HepG2 (cell line): ENCODE results near the gene TACC2. TPM values are rescaled to one million over a fixed set of nuclear protein-coding genes. Genes with fewer than 3 reads are reported as not detected.

ENCODE experiments used
- ATAC-seq: fragments of 200-7000 bp; cut with Tn5 transposase; 3 replicates; pipeline ENCODE4 v1.9.1; 2020; ENCODE audit warnings: mild to moderate bottlenecking, moderate library complexity
- BruUV-seq: library from RNA; stranded (reverse); fragments of 400-500 nt; replicated peaks from 2 replicates; lab custom pipeline; 2021; lab: Mats Ljungman, UMichigan
- CTCF ChIA-PET: fragments of 300-600 bp; formaldehyde crosslinking; extraction: SDS; loops from one replicate; lab custom pipeline; 2021; ENCODE audit warnings: low total read pairs, inconsistent platforms, low intra/inter-chr PET ratio; lab: Yijun Ruan, JAX
- POLR2A ChIA-PET: fragments of 350-600 bp; sonication (Branson Sonifier 250); formaldehyde crosslinking; loops from one replicate; lab custom pipeline; 2020; ENCODE audit warnings: antibody characterized with exemption, inconsistent platforms; lab: Yijun Ruan, JAX
- DNase-seq: peaks from one replicate; pipeline ENCODE4 v3.0.0-alpha.2; 2015; ENCODE audit warnings: low spot score
- FAIRE-seq: peaks from 3 replicates; lab custom pipeline; 2011; peaks lifted over from hg19 to GRCh38; lab: Jason Lieb, UNC
- H2AFZ ChIP-seq: one replicate; pipeline ENCODE4 v1.6.1; 2011; ENCODE audit warnings: low read length, inconsistent platforms
- H3K27ac ChIP-seq: fragments of 300-600 bp; 3 replicates; pipeline ENCODE4 v1.8.0; 2011; ENCODE audit warnings: mixed run types, mild to moderate bottlenecking, mixed read lengths, low read length, inconsistent platforms; ENCODE audit not compliant: insufficient read depth; ENCODE audit errors: extremely low read length
- H3K27me3 ChIP-seq, 2 experiments: fragments of 200-600 bp in 1 of 2; 2 replicates in 1 of 2; 3 replicates in 1 of 2; pipeline versions ENCODE4 v1.6.0 to v1.8.0; 2011; ENCODE audit warnings: low read length in 2 of 2, mild to moderate bottlenecking in 2 of 2, moderate library complexity in 2 of 2, inconsistent platforms in 1 of 2; ENCODE audit not compliant: insufficient read depth in 2 of 2, control insufficient read depth in 1 of 2
- H3K36me3 ChIP-seq, 2 experiments: fragments of 200-600 bp in 1 of 2; replicated peaks in 1 of 2; 2 replicates in 1 of 2; 3 replicates in 1 of 2; pipeline versions ENCODE4 v1.5.1 to v1.8.0; 2011; ENCODE audit warnings: low read length in 2 of 2, inconsistent platforms in 1 of 2; ENCODE audit not compliant: insufficient read depth in 2 of 2, control insufficient read depth in 1 of 2
- H3K4me1 ChIP-seq: 2 replicates; pipeline ENCODE4 v1.5.1; 2012; ENCODE audit warnings: low read length, inconsistent platforms; ENCODE audit not compliant: insufficient read depth
- H3K4me2 ChIP-seq: 2 replicates; pipeline ENCODE4 v1.6.0; 2011; ENCODE audit warnings: low read depth, low read length, inconsistent platforms
- H3K4me3 ChIP-seq, 3 experiments: fragments of 200-600 bp in 1 of 3; sonication (generic), shearing (Covaris generic) in 1 of 3; replicated peaks in 1 of 3; 2 replicates each; pipeline ENCODE4 v1.5.1; 2011 to 2016; ENCODE audit warnings: low read length in 3 of 3, inconsistent platforms in 2 of 3, low read depth in 2 of 3, mild to moderate bottlenecking in 2 of 3, control low read depth in 1 of 3, mixed read lengths in 1 of 3; ENCODE audit not compliant: insufficient read depth in 1 of 3
- H3K79me2 ChIP-seq: one replicate; pipeline ENCODE4 v1.6.1; 2011; ENCODE audit warnings: low read length, inconsistent platforms; ENCODE audit not compliant: insufficient read depth
- H3K9ac ChIP-seq: 2 replicates; pipeline ENCODE4 v1.6.0; 2011; ENCODE audit warnings: mild to moderate bottlenecking, low read depth, low read length, inconsistent platforms; ENCODE audit not compliant: insufficient read depth
- H3K9me3 ChIP-seq: 2 replicates; pipeline ENCODE4 v1.5.1; 2012; ENCODE audit warnings: mild to moderate bottlenecking, low read length
- H4K20me1 ChIP-seq: 2 replicates; pipeline ENCODE4 v1.6.0; 2011; ENCODE audit warnings: inconsistent platforms, mild to moderate bottlenecking, low read length, moderate library complexity; ENCODE audit not compliant: insufficient read depth
- ADNP ChIP-seq: sonication (generic); formaldehyde crosslinking; IDR thresholded peaks from 2 replicates; pipeline ENCODE4 v1.4.0; 2020; ENCODE audit warnings: missing genetic modification reagents
- AGO1 ChIP-seq: fragments of 200-400 bp; formaldehyde crosslinking; IDR thresholded peaks from 2 replicates; pipeline ENCODE4 v1.6.1; 2017; ENCODE audit warnings: mild to moderate bottlenecking, low read depth, low read length, moderate library complexity; ENCODE audit not compliant: poor library complexity, severe bottlenecking
- FOXA1 ChIP-seq, 2 experiments: fragments of 450-650 bp in 1 of 2; sonication (generic) in 1 of 2; formaldehyde crosslinking in 1 of 2; IDR thresholded peaks; 2 replicates each; pipeline versions ENCODE4 v1.4.0 to v1.6.1; 2016 to 2020; ENCODE audit warnings: missing genetic modification reagents in 1 of 2
- KDM1A ChIP-seq: IDR thresholded peaks from 2 replicates; pipeline ENCODE4 v1.6.1; 2016; ENCODE audit warnings: missing compliant biosample characterization
- THYN1 ChIP-seq: sonication (generic); formaldehyde crosslinking; IDR thresholded peaks from 2 replicates; pipeline ENCODE4 v1.8.1; 2023; ENCODE audit warnings: low read depth, mild to moderate bottlenecking, moderate library complexity, missing genetic modification reagents, borderline replicate concordance
- ZFP36 ChIP-seq: fragments of 150-350 bp; IDR thresholded peaks from 2 replicates; pipeline ENCODE4 v1.6.1; 2018; ENCODE audit warnings: borderline replicate concordance, low read length, low read depth; ENCODE audit not compliant: partially characterized antibody
- ZMYM3 ChIP-seq: sonication (generic); formaldehyde crosslinking; IDR thresholded peaks from 2 replicates; pipeline ENCODE4 v1.5.1; 2020; ENCODE audit warnings: mild to moderate bottlenecking, missing genetic modification reagents
- ZNF703 ChIP-seq: sonication (generic); formaldehyde crosslinking; IDR thresholded peaks from 2 replicates; pipeline ENCODE4 v1.5.1; 2020; ENCODE audit warnings: missing genetic modification reagents, mild to moderate bottlenecking, moderate library complexity, borderline replicate concordance
- ZNF768 ChIP-seq: sonication (generic); formaldehyde crosslinking; IDR thresholded peaks from 2 replicates; pipeline ENCODE4 v1.4.0; 2020; ENCODE audit warnings: missing genetic modification reagents
- WGBS: methylation state at CpG from one replicate; pipeline ENCODE4 v1.1.6; 2017; ENCODE audit warnings: low lambda C conversion rate; 5-methylcytosine and 5-hydroxymethylcytosine counted together
- in situ Hi-C: cut with HindIII; loops from 2 replicates; pipeline ENCODE4 v1.10.0; 2017; ENCODE audit warnings: low pct_unique_long_range_greater_than_20kb; ENCODE audit not compliant: extremely low pct_ligation_motif_present
- intact Hi-C: fragments of 100-400 bp; cut with micrococcal nuclease; formaldehyde crosslinking; loops from one replicate; pipeline ENCODE4 v1.10.0; 2022; ENCODE audit not compliant: unreplicated experiment
- polyA plus RNA-seq, 8 experiments: library from polyadenylated mRNA; depleted of rRNA in 3 of 8; stranded (reverse) in 7 of 8; unstranded in 1 of 8; fragments of >200 nt; fragmentation: Illumina TruSeq in 4 of 8; extraction: Trizol in 4 of 8; gene quantifications; 2 replicates each; pipeline versions ENCODE4 v1.2.1 to v1.2.3, GENCODE V29; 2011 to 2016; ENCODE audit warnings: low read depth in 4 of 8, missing spikeins in 1 of 8, mixed read lengths in 1 of 8; ENCODE audit not compliant: insufficient read depth in 1 of 8
- total RNA-seq, 5 experiments: library from RNA; depleted of rRNA; stranded (reverse); fragments of >200 nt; fragmentation: Illumina TruSeq; extraction: Trizol; gene quantifications; 2 replicates each; pipeline ENCODE4 v1.2.3, GENCODE V29; 2016; ENCODE audit warnings: low read depth in 1 of 5
- TF ChIP-seq, protein P1 (sequence below): sonication (generic); formaldehyde crosslinking; IDR thresholded peaks from 2 replicates; pipeline ENCODE4 v1.5.0; 2020; ENCODE audit warnings: missing genetic modification reagents, mild to moderate bottlenecking, borderline replicate concordance

Gene TACC2
- total and polyA plus RNA-seq, 2 of the 13 experiments (the other 11 are each of a cell fraction or from before 2014, with no cell fraction given): 11.8 to 16.0 TPM

GRCh38 chr10:122045212-122045611, 56.2 kb downstream of the TACC2 start:
- Histone ChIP-seq H2AFZ (no peak overlapping the region), H3K4me1 (peaks cover 80% of the 10 kb centered on the region), H3K9me3 (no peaks in the 10 kb centered on the region), H3K79me2 (peaks cover 8% of the 10 kb centered on the region), H3K4me3 (peak overlapping the region in 1 of 3 experiments; percentile 13; a peak in 1 of 6 replicates), H3K27me3 (no peaks in the 10 kb centered on the region), H3K9ac (no peak overlapping the region), H3K27ac (peak overlapping the region; percentile 62), H3K4me2 (peak overlapping the region; percentile 69), H4K20me1 (no peaks in the 10 kb centered on the region), H3K36me3 (no peaks in the 10 kb centered on the region)
- CTCF ChIA-PET: no interaction called here
- WGBS: 95% methylated on average over 5 of the region's 5 CpGs
- no peak for FAIRE-seq
- intact Hi-C loops (loop anchor here (10.0 kb wide), 1 partner anchor 220 kb away; no protein-coding TSS in a partner anchor), in situ Hi-C loops (no loop called here)
- no peak for ATAC-seq
- DNase-seq: no peak
- BruUV-seq: no TSS peak
- POLR2A ChIA-PET: interaction anchor here (1.2 to 2.1 kb wide), 5 partner anchors 10 to 114 kb away, joined by 3 to 11 read pairs (median 4); no protein-coding TSS in a partner anchor
- TF ChIP-seq ZFP36: peak; percentile 18
- peak; percentile 86 for TF ChIP-seq ZMYM3 (CRISPR knock-in tag)
- no peak for TF ChIP-seq AGO1
- TF ChIP-seq, protein P1, sequence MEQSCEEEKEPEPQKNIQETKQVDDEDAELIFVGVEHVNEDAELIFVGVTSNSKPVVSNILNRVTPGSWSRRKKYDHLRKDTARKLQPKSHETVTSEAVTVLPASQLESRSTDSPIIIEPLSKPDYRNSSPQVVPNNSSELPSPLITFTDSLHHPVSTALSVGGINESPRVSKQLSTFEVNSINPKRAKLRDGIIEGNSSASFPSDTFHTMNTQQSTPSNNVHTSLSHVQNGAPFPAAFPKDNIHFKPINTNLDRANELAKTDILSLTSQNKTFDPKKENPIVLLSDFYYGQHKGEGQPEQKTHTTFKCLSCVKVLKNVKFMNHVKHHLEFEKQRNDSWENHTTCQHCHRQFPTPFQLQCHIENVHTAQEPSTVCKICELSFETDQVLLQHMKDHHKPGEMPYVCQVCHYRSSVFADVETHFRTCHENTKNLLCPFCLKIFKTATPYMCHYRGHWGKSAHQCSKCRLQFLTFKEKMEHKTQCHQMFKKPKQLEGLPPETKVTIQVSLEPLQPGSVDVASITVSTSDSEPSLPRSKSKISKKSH: no peak
- TF ChIP-seq ZNF703 (CRISPR knock-in tag): no peak
- TF ChIP-seq FOXA1 (IDR thresholded peaks at IDR 0.05): no peak
- TF ChIP-seq FOXA1 (CRISPR knock-in tag; IDR thresholded peaks at IDR 0.05): no peak
- TF ChIP-seq ADNP (CRISPR knock-in tag): 0 out of 2 replicates have a peak, but pooled peaks have one; percentile 20
- TF ChIP-seq KDM1A (CRISPR knock-in tag): 0 out of 2 replicates have a peak, but pooled peaks have one; percentile 40
- TF ChIP-seq THYN1 (CRISPR knock-in tag): no peak
- peak; percentile 98 for TF ChIP-seq ZNF768 (CRISPR knock-in tag)
